Smooth muscle cell (in vitro differentiated cells): ENCODE data around the gene KAT5. TPM values are rescaled to one million over a fixed set of nuclear protein-coding genes. Genes with fewer than 3 reads are reported as not detected.
"Not testable (repeated sequence)": the region's sequence is repeated elsewhere in the genome, so short reads cannot be mapped to it uniquely, and the experiment has no call there.

Experiments used
- DNase-seq: peaks from one replicate; lab custom pipeline; 2025; ENCODE audit not compliant: unreplicated experiment; lab: John Stamatoyannopoulos, UW
- H2AFZ ChIP-seq: fragments of 200-600 bp; sonication (generic); 2 replicates; pipeline ENCODE4 v1.6.0; 2016; ENCODE audit warnings: antibody characterized with exemption, low read depth, mild to moderate bottlenecking
- H3F3A ChIP-seq: fragments of 200-600 bp; sonication (generic); 2 replicates; pipeline ENCODE4 v1.6.0; 2017; ENCODE audit warnings: antibody characterized with exemption, low read depth
- H3K27ac ChIP-seq: fragments of 200-600 bp; sonication (generic); 2 replicates; pipeline ENCODE4 v1.5.1; 2016; ENCODE audit warnings: low read depth, mild to moderate bottlenecking
- H3K27me3 ChIP-seq: fragments of 200-600 bp; sonication (generic); 2 replicates; pipeline ENCODE4 v1.6.1; 2016; ENCODE audit warnings: low read depth, mild to moderate bottlenecking
- H3K36me3 ChIP-seq: fragments of 200-600 bp; sonication (generic); 2 replicates; pipeline ENCODE4 v1.5.1; 2016; ENCODE audit warnings: low read depth
- H3K4me1 ChIP-seq: fragments of 200-600 bp; sonication (generic); 2 replicates; pipeline ENCODE4 v1.5.1; 2016; ENCODE audit warnings: low read depth
- H3K4me2 ChIP-seq: fragments of 200-600 bp; sonication (generic); 2 replicates; pipeline ENCODE4 v1.6.0; 2016; ENCODE audit warnings: mild to moderate bottlenecking
- H3K4me3 ChIP-seq: fragments of 200-600 bp; sonication (generic); 2 replicates; pipeline ENCODE4 v1.5.1; 2016; ENCODE audit warnings: mild to moderate bottlenecking
- H3K79me2 ChIP-seq: fragments of 200-600 bp; sonication (generic); 2 replicates; pipeline ENCODE4 v1.6.0; 2016; ENCODE audit warnings: low read depth, mild to moderate bottlenecking
- H3K9ac ChIP-seq: fragments of 200-600 bp; sonication (generic); 2 replicates; pipeline ENCODE4 v1.6.0; 2016; ENCODE audit warnings: low read depth
- H3K9me3 ChIP-seq: fragments of 200-600 bp; sonication (generic); replicated peaks from 2 replicates; pipeline ENCODE4 v1.5.1; 2016; ENCODE audit warnings: low read depth
- H4K20me1 ChIP-seq: fragments of 200-600 bp; sonication (generic); 2 replicates; pipeline ENCODE4 v1.6.0; 2016; ENCODE audit warnings: low read depth
- CTCF ChIP-seq: fragments of 200-600 bp; sonication (generic); IDR thresholded peaks from 2 replicates; pipeline ENCODE4 v1.5.1; 2017; ENCODE audit warnings: borderline replicate concordance, mild to moderate bottlenecking, antibody characterized with exemption; ENCODE audit not compliant: insufficient read depth, poor library complexity, severe bottlenecking
- WGBS: methylation state at CpG from one replicate; pipeline ENCODE4 v1.1.7; 2016; ENCODE audit warnings: low lambda C conversion rate; 5-methylcytosine and 5-hydroxymethylcytosine counted together
- polyA plus RNA-seq: library from polyadenylated mRNA; unstranded; fragments of >200 nt; fragmentation: Nextera tagmentation; extraction: Ambion mirVana; gene quantifications from 2 replicates; pipeline ENCODE4 v1.2.1, GENCODE V29; 2016
- total RNA-seq: library from RNA; depleted of rRNA; stranded (reverse); fragments of >200 nt; gene quantifications from 2 replicates; pipeline ENCODE4 v1.2.3, GENCODE V29; 2014

The KAT5 gene
- total and polyA plus RNA-seq, 2 experiments from 2014 or later: 37.0 to 38.8 TPM

GRCh38 chr11:65672180-65672860 lies 39.7 kb upstream of the KAT5 start:
- no peak overlapping the region for H3K9ac ChIP-seq
- H3F3A ChIP-seq: no peaks in the 10 kb centered on the region
- no peaks in the 10 kb centered on the region for H4K20me1 ChIP-seq
- no peak overlapping the region for H3K4me3 ChIP-seq
- H3K9me3 ChIP-seq: no peaks in the 10 kb centered on the region
- no peak overlapping the region for H2AFZ ChIP-seq
- no peaks in the 10 kb centered on the region for H3K4me1 ChIP-seq
- DNase-seq: no peak
- H3K36me3 ChIP-seq: no peaks in the 10 kb centered on the region
- no peaks in the 10 kb centered on the region for H3K27me3 ChIP-seq
- H3K79me2 ChIP-seq: no peaks in the 10 kb centered on the region
- no peak for TF ChIP-seq CTCF
- no peak overlapping the region for H3K27ac ChIP-seq
- H3K4me2 ChIP-seq: no peak overlapping the region

GRCh38 chr11:65672982-65673381 lies 39.1 kb upstream of the KAT5 start:
- H3K4me2 ChIP-seq: no peak overlapping the region
- no peak overlapping the region for H3K9ac ChIP-seq
- no peaks in the 10 kb centered on the region for H4K20me1 ChIP-seq
- no peak for TF ChIP-seq CTCF
- no peaks in the 10 kb centered on the region for H3F3A ChIP-seq
- DNase-seq: no peak
- H3K9me3 ChIP-seq: no peaks in the 10 kb centered on the region
- no peak overlapping the region for H3K4me3 ChIP-seq
- H3K4me1 ChIP-seq: no peaks in the 10 kb centered on the region
- 87% methylated on average over 2 of the region's 2 CpGs for WGBS
- no peaks in the 10 kb centered on the region for H3K36me3 ChIP-seq
- no peak overlapping the region for H3K27ac ChIP-seq
- H3K79me2 ChIP-seq: no peaks in the 10 kb centered on the region
- H2AFZ ChIP-seq: no peak overlapping the region
- H3K27me3 ChIP-seq: no peaks in the 10 kb centered on the region

- H3K4me2 ChIP-seq: no peak overlapping the region
- no peak for DNase-seq
- H3K27ac ChIP-seq: no peak overlapping the region
- no peak overlapping the region for H3K4me3 ChIP-seq
- H4K20me1 ChIP-seq: no peaks in the 10 kb centered on the region
- no peak overlapping the region for H3K9ac ChIP-seq
- H3F3A ChIP-seq: no peaks in the 10 kb centered on the region
- H3K4me1 ChIP-seq: no peaks in the 10 kb centered on the region
- no peaks in the 10 kb centered on the region for H3K36me3 ChIP-seq
- WGBS: 90% methylated on average over 5 of the region's 5 CpGs
- no peak for TF ChIP-seq CTCF
- H3K9me3 ChIP-seq: no peaks in the 10 kb centered on the region
- no peaks in the 10 kb centered on the region for H3K79me2 ChIP-seq
- H2AFZ ChIP-seq: no peak overlapping the region
- peaks cover 3% of the 10 kb centered on the region for H3K27me3 ChIP-seq
Measured at GRCh38 chr11:65680192-65680743, 31.8 kb upstream of the KAT5 start.

GRCh38 chr11:65683480-65683879 lies 28.6 kb upstream of the KAT5 start:
- not testable (repeated sequence) for H2AFZ ChIP-seq, H3K9ac ChIP-seq, H4K20me1 ChIP-seq, H3K27me3 ChIP-seq, H3F3A ChIP-seq, H3K4me2 ChIP-seq, H3K79me2 ChIP-seq, H3K36me3 ChIP-seq, H3K27ac ChIP-seq, H3K4me3 ChIP-seq, H3K9me3 ChIP-seq, DNase-seq, H3K4me1 ChIP-seq
- 89% methylated on average over 6 of the region's 6 CpGs for WGBS
